ENCODE data around the gene RIMS4.

DNA sequence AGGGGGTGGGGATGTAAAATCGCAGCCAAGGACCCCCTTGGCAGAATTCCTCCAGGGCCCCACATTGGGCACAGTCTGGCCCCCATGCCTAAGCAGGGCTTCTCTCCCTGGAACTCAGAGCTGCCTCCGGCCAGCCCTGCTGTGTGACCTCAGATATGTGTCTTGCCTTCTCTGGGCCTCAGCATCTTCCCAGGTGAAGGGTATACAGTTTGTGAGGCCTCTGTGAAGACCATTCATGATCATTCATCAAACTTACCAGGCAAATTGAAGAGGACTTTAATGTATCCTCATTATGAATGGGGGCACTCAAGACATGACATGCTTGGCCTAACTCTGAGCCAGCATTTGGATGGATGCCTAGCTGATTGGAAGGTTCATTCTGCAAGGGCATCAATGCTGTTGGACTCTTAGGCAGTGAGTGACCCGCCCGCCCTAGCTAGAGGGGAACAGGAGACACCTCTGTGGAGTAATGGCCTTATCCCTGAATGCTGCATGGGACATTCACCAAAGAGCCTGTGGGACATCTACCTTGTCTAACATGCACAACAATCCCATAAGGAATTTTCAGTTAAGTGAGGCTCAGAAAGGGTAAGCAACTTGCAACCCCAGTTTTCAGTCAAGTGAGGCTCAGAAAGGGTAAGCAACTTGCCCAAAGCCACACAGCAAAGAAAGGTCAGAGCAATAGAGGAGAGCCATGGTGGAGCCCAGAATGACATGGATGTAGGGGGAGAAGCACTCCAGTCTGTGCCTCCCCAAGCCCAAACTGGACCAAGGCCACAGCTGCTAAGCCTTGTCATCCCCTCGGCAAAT lies 94.6 kb downstream of the RIMS4 start:
- TF ChIP-seq, protein P1, sequence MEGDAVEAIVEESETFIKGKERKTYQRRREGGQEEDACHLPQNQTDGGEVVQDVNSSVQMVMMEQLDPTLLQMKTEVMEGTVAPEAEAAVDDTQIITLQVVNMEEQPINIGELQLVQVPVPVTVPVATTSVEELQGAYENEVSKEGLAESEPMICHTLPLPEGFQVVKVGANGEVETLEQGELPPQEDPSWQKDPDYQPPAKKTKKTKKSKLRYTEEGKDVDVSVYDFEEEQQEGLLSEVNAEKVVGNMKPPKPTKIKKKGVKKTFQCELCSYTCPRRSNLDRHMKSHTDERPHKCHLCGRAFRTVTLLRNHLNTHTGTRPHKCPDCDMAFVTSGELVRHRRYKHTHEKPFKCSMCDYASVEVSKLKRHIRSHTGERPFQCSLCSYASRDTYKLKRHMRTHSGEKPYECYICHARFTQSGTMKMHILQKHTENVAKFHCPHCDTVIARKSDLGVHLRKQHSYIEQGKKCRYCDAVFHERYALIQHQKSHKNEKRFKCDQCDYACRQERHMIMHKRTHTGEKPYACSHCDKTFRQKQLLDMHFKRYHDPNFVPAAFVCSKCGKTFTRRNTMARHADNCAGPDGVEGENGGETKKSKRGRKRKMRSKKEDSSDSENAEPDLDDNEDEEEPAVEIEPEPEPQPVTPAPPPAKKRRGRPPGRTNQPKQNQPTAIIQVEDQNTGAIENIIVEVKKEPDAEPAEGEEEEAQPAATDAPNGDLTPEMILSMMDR (IDR thresholded peaks at IDR 0.05) = no peak
- TF ChIP-seq POLR2A (IDR thresholded peaks at IDR 0.05; ENCODE audit: low read depth) (no peak), POLR2AphosphoS5 (IDR thresholded peaks at IDR 0.05) (no peak)
